GM03348 (cell line): Measurements from ENCODE around the gene UPK3A.
"Not testable (repeated sequence)": the region's sequence is repeated elsewhere in the genome, so short reads cannot be mapped to it uniquely, and the experiment has no call there.

Source experiments
- DNase-seq: peaks from one replicate; pipeline ENCODE4 v3.0.0; 2012; ENCODE audit warnings: low spot score

Gene UPK3A

DNA sequence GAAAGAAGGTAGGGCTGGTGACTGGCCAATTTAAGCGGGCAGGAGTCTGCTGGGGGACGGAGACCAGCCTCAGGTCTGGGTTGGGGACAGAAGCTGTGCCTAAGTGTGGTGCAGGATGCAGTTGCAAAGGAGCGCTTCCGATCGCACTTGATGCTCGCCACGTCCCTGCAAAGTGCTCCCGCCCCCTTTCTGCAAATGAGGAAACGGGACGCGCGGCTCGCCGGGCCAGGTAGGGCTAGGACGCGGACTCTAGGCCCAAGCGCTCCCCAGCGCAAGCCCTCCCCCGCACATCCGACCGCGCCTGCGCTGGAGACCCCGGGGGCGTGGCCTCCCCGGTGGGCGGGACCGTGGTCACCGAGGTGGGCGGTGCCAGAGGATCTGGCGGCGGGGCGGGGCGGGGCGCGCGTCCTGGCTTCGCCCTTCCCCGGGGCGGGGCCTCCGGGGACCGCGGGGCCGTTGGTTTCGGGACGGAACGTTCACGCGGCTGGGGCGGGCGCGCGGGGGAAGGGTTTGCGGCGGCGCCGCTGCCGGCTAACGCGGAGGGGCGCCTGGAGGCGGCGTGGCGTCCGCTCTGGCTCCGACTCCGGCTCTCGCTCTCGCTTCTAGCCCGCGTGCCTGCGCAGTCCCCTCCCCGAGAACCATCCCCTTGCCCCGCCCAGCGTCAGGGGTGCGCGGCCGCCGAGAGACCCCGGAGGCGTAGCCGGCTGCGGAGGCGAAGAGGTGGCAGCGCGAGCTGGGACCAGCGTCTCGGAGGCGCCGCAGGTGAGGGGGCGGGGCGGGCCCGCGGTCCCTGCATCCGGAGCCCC lies 24.9 kb downstream of the UPK3A start, which contains the start of gene FAM118A:
TSS of gene FAM118A (plus strand) at position 513 of the 806 bp plus-strand sequence. CDS start 12,446 bp downstream, outside the sequence.
- DNase-seq, result peak; percentile 99

DNA sequence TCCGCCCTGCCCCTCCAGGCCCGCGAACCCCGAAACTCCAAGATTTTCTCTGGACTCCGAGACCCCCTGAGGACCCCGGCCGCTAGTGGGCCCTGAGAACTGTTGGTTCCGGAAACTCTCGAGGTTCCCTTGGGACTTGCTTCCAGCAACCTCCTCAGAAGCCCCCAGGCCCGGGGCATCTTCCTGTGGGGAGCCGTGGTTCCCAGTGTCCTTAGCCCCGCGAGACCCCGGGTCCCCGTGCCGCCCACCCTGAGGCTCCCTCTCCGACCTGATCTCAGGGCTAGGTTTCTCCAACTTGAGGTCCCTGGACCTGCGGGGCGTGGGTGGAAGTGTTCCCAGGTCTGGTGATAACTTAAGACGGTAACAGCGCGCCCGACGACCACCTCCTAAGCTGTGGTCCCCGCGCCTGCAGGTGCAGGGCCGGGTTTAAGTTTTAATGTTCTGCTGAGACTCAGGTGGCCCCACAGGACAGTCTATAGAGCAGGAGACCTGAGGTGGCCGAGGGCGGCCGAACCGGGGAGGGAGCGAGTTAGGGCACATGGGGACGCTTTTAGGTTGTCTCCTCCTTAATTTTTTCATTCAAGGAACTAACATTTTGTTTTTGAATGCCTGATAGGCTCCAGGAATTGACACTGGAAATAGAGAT lies 25.7 kb downstream of the UPK3A start:
- DNase-seq, result no peak

DNA sequence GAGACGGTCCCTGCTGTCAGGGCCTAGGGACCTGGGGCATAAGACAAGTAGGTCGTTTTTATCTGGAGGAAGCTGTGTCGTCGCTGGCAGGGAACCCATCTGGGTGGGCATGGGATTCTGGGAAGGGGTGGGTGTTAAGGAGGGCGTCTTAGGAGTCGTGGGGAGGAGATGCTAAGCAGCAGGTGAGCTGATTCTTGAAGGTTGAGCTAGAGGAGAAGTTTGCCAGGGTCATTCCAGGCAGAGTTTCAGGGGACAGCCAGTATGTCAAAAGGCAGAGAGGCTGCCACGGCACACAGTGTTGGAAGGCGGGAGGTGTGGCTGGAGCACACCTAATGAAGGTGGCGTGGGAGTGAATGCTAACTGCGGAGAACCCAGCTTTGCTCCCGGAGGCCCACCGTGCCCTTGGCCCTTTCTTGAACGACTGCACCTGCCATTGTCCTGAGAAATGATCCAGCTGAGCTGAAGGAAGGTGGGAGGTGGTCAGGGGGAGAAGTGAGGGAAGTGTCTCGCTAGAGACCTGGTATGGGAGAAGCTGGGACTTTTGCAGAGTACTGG lies 26.3 kb downstream of the UPK3A start:
- no peak for DNase-seq

DNA sequence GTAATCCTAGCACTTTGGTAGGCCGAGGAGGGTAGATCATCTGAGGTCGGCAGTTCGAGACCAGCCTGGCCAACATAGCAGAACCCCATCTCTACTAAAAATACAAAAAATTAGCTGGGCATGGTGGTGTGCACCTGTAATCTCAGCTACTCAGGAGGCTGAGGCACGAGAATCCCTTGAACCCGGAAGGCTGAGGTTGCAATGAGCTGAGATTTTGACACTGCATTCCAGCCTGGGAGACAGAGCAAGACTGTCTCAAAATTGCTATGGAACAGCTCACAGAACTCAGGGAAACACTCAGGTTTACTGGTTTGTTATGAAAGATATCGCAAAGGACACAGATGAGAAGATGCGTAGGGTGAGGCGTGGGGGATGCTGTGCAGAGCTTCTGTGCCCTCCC lies 27.7 kb downstream of the UPK3A start:
- DNase-seq, result no peak

DNA sequence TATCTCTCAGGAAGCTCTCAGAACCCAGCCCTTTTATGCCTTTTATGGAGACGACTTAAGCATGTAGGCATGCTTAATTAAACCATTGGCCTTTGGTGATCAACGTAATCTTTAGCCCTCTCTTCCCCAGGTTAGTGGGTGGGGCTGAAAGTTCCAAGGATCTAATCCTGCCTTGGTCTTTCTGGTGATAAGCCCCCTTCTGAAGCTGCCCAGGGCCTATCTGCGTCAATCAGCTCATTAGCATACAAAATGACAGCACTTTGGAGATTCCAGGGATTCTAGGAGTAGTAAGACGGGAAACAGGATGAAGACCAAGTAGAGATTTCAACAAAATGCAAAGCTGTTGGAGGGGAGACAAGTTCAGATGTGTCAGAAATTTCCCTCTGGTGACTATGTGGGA lies 28.1 kb downstream of the UPK3A start:
- no peak for DNase-seq

DNA sequence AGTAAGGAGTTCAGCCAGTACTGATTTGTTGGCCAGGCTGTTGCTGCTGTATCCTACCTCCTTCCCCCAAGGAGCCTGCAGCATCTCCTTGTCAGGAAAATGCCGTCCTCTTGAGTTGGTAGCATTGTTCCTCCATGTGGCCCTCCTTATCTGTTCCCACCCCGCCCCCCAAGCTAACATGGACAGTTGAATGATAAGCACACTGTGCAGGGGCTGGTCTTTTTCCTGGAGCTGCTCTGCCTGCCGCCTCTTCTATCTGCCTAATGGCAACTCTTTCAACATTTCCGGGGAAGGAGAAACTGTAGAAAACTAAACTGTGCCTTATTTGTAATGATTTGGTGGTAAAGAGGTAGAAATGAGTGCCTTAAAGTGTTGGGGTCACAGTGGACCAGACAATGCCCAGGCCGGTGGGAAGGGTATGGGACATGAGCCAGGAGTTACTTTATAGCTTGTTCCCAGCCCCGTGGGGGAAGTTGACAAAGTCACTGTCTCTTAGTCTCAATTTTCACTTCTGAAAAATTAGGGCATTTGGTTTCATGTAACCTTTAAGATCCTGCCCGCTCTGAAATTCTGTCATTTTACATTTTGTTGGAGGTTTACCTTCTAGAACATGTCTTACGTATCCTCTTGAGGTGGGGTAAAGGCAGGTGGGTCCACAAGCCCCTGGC lies 29.4 kb downstream of the UPK3A start:
- DNase-seq, result no peak

DNA sequence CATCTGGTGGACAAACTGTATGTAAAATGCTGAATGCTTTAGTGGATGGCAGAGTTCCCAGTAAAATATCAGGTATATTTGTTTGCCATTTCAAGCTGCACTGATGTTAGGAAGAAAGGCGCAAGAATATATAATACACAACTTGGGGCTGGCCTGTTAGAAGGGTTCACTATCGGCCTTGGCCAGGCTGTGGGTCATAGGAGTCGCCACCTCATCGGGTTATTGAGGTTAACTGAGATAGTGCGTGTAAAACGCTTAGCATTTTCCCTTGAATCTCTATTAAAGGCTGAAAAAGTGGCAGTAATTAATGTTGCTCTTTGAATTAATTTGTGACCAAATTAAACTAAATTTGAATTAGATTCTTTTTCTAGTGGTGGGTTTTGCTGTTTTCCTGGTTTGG lies 30.0 kb downstream of the UPK3A start:
- DNase-seq, result no peak

DNA sequence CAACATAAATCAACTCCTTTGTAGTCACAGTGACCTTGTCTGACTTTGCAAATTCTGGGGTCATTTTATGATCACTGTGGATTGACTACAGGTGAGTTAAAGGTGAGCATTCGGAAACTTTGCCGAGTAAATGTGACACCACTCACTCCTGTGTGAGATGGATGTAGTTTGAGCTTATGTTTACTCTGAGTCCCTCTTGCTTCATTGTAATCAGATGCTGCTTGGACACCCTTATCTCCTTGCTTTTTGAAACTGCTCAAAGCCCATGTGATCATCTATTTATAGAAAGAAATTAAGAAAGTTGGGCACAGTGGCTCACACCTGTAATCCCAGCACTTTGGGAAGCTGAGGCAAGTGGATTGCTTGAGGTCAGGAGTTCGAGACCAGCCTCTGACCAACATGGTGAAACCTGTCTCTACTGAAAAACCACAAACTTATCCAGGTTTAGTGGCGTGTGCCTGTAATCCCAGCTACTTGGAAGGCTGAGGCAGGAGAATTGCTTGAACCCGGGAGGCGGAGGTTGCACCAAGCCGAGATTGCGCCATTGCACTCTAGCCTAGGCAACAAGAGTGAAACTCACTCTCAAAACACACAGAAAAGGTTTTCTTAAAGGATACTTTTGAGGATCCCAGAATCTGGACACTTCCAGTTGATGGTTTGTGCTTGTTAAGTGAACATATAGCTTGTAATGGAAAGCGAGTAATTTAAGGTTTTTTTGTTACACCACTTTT lies 32.2 kb downstream of the UPK3A start:
- DNase-seq, result no peak

DNA sequence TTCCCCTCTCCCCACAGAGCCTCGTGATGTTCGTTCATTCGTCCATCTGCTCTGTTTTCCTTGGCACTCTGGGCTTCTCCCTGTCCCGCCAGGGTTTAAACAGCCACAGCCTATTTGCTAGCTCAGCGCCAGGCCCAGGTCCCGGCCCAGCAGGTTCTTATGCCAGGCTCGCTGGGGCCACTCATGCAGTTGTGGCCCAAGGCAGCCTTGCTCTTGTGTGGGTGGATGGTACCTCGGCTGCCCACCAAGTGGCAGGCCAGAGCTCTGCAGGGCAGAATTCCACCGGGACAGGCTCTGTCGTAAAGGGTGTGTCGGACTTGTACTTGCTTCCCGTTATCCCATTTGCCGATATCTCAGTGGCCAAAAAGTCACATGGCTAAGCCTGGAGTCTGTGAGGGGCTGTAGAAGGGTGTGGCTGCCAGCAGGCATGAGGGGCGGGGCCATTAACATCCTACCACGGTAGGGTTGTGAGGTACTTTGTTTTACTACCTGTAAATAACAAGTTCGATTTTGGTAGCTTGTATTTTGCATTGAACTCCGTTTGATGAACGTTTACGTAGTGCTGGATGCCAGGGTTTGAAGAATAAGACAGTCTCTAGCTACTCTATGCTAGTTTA lies 32.9 kb downstream of the UPK3A start:
- no peak for DNase-seq

DNA sequence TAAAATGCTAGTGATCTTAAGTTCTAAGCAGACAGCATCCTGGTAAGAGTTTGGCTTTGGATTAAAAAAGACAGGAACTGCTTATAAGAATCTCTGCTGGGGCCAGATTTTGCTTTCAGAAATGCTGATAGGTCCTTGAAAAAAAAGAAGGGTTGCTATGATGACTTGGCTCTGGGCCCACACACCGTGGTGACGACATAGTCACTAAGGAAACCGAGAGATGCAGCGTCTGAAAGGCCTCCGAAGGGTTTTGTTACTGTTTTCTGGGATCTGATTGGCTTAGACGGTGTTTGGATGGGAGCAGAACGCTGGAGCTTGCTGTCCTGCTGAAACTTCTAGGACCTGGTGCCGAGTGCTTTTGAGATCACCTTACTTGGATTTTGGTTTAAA lies 33.4 kb downstream of the UPK3A start:
- peak; percentile 84 for DNase-seq

DNA sequence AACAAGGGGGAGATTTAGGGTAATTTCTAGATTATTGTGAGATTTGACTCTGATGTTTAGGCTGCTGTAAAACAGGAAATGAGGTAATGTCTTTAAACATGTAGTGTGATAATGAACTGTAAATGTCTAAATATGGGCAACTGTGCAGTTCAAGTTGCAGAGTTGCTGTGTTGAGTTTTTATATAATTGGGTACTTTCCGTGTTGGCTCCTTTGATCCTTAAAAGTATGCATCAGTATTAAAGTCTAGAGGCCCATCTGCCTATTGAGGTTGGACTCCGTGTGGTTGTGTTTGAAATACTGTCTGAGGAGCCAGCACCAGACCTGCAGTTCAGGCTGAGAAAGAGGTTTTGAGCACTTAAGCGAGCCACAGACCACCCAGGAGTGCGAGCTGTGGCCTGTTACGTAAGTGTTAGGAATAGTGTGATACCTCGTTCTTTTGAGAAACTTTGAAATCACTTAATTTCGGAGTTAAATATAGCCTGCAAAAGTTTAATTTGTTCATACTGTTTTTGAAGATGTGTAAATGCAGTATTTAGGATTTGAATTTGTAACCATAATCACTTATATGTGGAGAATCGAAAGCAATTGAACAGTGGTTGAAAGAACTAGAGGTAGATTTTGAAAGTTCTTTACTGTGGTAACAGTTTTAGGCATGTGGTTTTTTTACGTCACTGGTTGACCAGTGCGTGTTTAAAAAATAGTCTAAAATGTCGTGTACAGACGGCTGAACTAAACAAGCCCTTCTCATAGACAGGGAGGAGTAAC lies 34.0 kb downstream of the UPK3A start:
- peak; percentile 40 for DNase-seq

DNA sequence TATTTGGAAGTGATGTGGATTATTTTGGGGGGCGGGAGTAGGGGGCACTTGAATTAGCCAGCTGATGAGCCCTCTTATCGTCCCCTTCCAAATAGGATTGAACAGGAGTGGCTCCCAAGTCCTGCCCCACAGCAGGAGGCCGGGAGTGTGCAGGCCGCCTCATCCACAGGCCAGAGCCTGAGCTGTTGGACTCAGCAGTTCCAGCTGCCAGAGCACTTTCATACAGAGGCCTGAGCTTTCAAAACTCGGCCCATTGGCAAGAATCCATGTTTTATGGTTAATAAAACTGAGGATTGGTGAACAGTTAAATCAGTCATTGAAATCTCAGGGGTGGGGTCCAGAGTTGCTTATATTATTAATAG lies 34.6 kb downstream of the UPK3A start:
- DNase-seq, result peak; percentile 41

DNA sequence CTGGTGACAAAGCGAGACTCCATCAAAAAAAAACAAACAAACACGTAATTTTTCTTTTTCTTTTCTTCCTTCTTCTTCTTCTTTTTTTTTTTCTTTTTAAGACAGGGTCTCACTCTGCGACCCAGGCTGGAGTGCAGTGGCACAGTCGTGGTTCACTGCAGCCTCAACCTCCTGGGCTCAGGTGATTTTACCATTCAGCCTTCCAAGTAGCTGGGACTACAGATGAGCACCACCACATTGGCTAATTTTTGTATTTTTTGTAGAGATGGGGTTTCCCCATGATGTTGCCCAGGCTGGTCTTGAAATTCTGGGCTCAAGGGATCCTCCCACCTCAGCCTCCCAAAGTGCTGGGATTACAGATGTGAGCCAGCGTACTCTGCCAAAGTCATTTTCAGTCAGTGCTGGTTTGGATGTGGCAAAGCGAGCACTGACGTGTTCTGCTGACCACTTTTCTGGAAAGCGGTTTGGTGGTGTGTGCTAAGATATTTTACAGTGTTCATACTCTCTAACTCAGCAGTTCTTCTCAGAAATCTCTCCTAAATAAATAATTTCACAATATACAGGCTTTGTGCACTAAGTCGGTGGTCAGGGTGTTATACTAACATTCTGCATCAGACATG lies 35.7 kb downstream of the UPK3A start:
- DNase-seq, result no peak

DNA sequence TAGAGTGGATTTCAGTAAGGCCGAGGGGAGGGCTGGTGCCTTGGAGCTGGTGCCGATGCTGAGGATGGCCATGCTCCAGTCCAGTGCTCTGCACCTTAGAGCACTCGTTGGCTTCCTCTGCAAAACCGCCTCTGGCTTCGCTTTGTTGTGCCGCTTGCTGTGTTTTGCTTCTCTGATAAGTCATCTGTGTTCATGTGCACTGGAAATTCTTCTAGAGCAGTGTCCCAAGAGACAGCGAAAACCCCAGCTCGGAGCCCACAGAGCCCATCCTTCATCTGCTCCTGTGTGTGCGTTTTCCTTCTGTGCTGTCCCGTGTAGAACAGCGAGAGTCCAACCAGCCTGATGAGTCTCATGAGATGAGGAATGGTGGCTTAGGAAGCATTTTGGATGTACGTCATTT lies 37.1 kb downstream of the UPK3A start:
- no peak for DNase-seq

DNA sequence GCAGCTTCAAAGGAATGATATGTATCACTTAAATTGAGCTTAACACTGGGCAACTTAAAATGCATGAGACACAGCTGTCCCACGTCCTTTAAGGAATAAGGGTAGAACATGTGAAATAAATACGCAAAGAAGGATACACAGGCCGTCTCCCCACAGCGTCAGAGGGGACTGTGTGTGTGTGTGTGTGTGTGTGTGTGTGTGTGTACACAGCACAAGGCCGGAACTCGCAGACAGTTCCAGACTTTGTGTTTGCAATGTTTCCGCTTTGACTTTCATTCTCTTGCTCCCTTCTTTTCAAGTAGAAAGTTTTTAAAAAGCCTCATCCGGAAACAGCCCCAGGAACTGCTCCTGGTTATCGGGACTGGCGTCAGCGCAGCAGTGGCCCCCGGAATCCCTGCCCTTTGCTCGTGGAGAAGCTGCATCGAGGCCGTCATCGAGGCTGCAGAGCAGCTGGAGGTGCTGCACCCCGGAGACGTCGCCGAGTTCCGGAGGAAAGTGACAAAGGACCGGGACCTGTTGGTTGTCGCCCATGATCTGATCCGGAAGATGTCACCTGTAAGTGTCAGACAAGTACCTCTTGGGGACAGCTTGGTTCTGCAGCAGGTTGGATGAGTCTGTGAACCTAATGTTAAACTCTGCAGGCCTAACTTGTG lies 38.2 kb downstream of the UPK3A start:
- no peak for DNase-seq

DNA sequence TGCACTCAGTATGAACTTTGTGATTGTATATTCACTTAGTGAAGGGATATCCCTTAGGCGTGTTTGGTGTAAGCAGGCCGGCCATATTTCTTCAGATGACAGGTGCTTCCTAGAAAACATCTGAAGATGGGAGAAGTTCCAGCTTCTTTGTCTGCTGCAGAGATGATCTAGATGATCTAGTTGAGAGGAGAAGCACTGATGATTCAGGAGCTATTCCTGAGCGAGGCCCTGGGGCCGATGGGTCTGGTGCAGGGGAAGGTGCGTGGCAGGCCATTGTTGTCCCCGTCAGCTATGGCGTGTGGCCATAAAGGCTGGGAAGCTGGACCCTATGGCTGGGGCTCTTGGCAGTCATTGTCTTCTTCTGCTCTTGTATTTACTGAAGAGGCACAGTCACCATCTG lies 38.9 kb downstream of the UPK3A start:
- no peak for DNase-seq

DNA sequence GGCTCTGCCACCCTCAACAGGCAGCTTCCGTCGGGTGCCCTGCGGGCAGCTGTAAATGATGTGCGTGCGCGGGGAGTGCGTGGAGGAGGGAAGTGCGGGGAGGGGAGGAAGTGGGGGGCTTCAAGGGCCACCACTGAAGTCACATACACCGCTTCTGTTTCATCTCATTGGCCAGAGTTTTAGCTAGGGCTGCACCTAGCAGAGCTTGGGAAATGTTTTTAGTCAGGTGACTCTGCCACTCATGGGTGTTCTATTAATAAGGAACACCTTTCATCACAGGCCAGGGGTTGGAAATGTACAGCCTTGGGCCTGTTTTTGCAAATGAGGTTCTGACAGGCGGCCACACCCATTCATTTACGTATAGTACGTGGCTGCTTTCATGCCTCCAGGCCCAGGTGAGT lies 39.6 kb downstream of the UPK3A start:
- no peak for DNase-seq

DNA sequence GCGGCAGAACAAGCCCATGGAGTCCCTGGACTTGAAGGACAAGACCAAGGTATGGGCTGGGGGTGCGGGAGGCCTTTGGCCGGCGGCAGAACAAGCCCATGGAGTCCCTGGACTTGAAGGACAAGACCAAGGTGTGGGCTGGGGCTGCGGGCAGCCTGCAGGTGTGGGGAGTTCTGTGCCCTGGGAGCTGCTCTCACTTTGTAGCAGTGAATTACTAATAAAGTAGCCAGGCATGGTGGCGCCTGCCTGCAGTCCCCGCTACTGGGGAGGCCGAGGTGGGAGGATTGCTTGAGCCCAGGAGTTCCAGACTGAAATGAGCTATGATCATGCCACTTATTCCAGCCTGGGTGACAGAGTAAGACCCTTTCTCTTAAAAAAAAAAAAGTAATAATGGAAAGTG lies 43.5 kb downstream of the UPK3A start:
- not testable (repeated sequence) for DNase-seq

DNA sequence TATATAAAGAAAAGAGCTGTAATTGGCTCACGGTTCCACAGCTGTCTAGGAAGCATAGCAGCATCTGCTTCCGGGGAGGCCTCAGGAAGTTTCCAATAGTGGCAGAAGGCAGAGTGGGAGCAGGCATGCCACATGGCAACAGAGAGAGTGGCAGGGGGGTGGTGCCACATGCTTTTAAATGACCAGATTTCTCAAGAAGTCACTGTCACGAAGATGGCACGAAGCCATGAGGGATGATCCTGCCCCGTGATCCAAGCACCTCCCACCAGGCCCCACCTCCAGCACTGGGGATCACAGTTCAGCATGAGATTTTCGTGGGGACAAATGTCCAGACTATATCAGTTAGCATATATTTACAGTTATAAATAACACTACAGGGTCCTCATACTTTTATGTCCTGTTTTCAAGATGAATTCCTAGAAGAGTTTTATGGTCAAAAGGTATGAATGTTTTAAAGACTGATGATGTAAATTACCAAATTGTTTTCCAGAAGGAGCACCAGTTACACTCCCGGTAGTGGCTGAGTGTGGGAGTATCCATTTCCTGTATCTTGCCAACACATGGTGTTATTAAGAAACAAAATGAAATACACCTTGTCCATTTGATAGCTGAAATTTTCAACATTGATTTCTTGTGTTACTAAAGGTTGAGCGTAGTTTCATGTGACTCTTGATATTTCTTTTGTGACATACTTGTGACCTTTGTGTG lies 44.2 kb downstream of the UPK3A start:
- DNase-seq, result no peak
